Spleen (tissue), 7 donors: ENCODE measurements around the gene CCDC83.

ENCODE experiments used
- CTCF ChIP-seq, 11 experiments: fragments of 200-600 bp in 7 of 11; fragments of 450-650 bp in 4 of 11; sonication (generic) in 4 of 11; IDR thresholded peaks in 8 of 11; conservative IDR thresholded peaks in 3 of 11; 1 replicate in 7 of 11; 2 replicates in 4 of 11; pipeline versions ENCODE4 v1.4.0 to v1.8.0; 2016 to 2021; ENCODE audit warnings: antibody characterized with exemption in 11 of 11, inconsistent platforms in 4 of 11, mild to moderate bottlenecking in 1 of 11
- POLR2A ChIP-seq, 3 donors: fragments of 450-650 bp; IDR thresholded peaks; one replicate each; pipeline ENCODE4 v1.5.1; 2017; ENCODE audit warnings: antibody characterized with exemption in 3 of 3, mild to moderate bottlenecking in 1 of 3
- POLR2AphosphoS5 ChIP-seq, 3 donors: sonication (generic); formaldehyde crosslinking; IDR thresholded peaks; one replicate each; pipeline ENCODE4 v1.5.1; 2017; ENCODE audit warnings: antibody characterized with exemption in 3 of 3
- donor health status: DM: no; HTN: no; CAD: no; lungs with moderate emphysema.
- donor health status: DM: no; HTN: no; CAD: no.
- donor health status: DM: no; HTN: no; CAD: no.

- TF ChIP-seq CTCF (IDR thresholded peaks at IDR 0.05 in 8 of 11, conservative IDR thresholded peaks at IDR 0.05 in 3 of 11) = no peak
- no peak for TF ChIP-seq POLR2A (IDR thresholded peaks at IDR 0.05)
- TF ChIP-seq POLR2AphosphoS5 (IDR thresholded peaks at IDR 0.05) = no peak
Measured at GRCh38 chr11:85847436-85847835, 7.7 kb upstream of the CCDC83 start.
